ENCODE measurements around the gene HMOX1. TPM values are rescaled to one million over a fixed set of nuclear protein-coding genes. Genes with fewer than 3 reads are reported as not detected.
A peak's percentile ranks its signal among the peaks of the same experiment; 100 is the strongest.

The HMOX1 gene
- total and polyA plus RNA-seq, 2 of the 8 experiments (the other 6 are each of a cell fraction or from before 2014, with no cell fraction given): 25.0 to 41.6 TPM

DNA sequence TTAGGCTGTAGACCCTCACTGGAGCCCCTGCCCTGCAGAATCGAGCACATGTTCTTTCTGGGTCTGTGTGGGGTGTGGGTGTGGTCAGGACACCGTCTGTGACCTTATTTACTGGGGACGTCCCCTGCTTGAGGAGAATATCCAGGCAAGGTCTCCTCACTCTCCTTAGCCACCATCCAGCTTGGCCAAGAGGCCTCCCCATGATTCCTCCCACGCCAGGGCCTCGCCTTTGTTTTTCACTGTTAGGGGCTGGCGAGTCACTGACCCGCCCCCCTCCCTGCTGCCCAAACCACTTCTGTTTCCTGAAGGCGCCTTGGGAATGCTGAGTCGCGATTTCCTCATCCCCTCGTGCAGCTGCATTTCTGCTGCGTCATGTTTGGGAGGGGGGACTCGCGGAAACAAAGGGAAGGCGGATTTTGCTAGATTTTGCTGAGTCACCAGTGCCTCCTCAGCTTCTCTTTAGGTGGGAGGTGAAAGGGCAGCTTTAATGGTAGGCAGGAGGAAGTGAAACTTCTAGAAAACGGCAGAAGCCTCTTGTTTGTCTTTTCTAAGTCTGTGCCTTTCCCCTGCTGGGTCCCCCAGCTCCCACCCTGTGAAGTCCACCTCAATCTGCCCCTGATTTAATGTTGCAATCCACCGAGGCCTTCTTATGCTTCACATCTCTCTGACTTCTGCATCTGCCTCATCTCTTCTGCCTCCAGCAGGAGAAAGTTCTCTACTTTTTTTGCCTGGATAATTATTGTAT lies 4.0 kb upstream of the HMOX1 start (continued):
- no peak for TF ChIP-seq SIX5 (IDR thresholded peaks at IDR 0.05; ENCODE audit: low read depth, low read length)
- TF ChIP-seq HDAC2 (IDR thresholded peaks at IDR 0.05; ENCODE audit: borderline replicate concordance in 1 of 2, low read depth in 2 of 2, low read length in 2 of 2): peak; percentile 50 to 88; a peak in 3 of 4 replicates
- TF ChIP-seq CEBPB (IDR thresholded peaks at IDR 0.05; ENCODE audit: low read depth, low read length): peak; percentile 98
- TF ChIP-seq, protein P1, sequence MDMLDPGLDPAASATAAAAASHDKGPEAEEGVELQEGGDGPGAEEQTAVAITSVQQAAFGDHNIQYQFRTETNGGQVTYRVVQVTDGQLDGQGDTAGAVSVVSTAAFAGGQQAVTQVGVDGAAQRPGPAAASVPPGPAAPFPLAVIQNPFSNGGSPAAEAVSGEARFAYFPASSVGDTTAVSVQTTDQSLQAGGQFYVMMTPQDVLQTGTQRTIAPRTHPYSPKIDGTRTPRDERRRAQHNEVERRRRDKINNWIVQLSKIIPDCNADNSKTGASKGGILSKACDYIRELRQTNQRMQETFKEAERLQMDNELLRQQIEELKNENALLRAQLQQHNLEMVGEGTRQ (IDR thresholded peaks at IDR 0.05; ENCODE audit: low read length): no peak
- no peak for TF ChIP-seq RFX5 (IDR thresholded peaks at IDR 0.05; ENCODE audit: borderline replicate concordance, low read depth, low read length)
- TF ChIP-seq BRCA1 (IDR thresholded peaks at IDR 0.05; ENCODE audit: low read depth, low read length): no peak
- TF ChIP-seq RAD21 (IDR thresholded peaks at IDR 0.05 in 1 of 2, conservative IDR thresholded peaks at IDR 0.05 in 1 of 2; ENCODE audit: low read depth in 2 of 2, low read length in 2 of 2): no peak
- TF ChIP-seq BCL11A (IDR thresholded peaks at IDR 0.05; ENCODE audit: low read depth in 2 of 2, low read length in 2 of 2): peak in 1 of 2 experiments; percentile 66
- TF ChIP-seq, protein P2, sequence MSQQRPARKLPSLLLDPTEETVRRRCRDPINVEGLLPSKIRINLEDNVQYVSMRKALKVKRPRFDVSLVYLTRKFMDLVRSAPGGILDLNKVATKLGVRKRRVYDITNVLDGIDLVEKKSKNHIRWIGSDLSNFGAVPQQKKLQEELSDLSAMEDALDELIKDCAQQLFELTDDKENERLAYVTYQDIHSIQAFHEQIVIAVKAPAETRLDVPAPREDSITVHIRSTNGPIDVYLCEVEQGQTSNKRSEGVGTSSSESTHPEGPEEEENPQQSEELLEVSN (IDR thresholded peaks at IDR 0.05): no peak
- TF ChIP-seq POLR2A (IDR thresholded peaks at IDR 0.05; ENCODE audit: control extremely low read depth in 1 of 2, low read depth in 2 of 2, low read length in 2 of 2): peak in 1 of 2 experiments; percentile 29; a peak in 1 of 3 replicates
- peak; percentile 90; the same call in 1 of the 2 replicates for TF ChIP-seq EGR1 (IDR thresholded peaks at IDR 0.05; ENCODE audit: borderline replicate concordance, low read depth, low read length)
- no peak for TF ChIP-seq CHD1 (IDR thresholded peaks at IDR 0.05; ENCODE audit: low read depth, low read length)
- TF ChIP-seq CHD2 (IDR thresholded peaks at IDR 0.05; ENCODE audit: low read length): peak; percentile 57; the same call in 1 of the 2 replicates
- no peak for TF ChIP-seq SP2 (IDR thresholded peaks at IDR 0.05; ENCODE audit: low read length)
- no peak for TF ChIP-seq SUZ12 (IDR thresholded peaks at IDR 0.05; ENCODE audit: low read length)
- peak in 1 of 2 experiments; percentile 89; a peak in 1 of 3 replicates for TF ChIP-seq EP300 (IDR thresholded peaks at IDR 0.05; ENCODE audit: borderline replicate concordance in 1 of 2, low read depth in 2 of 2, low read length in 2 of 2)
- peak; percentile 26; the same call in 1 of the 2 replicates for TF ChIP-seq JUN (IDR thresholded peaks at IDR 0.05; ENCODE audit: low read depth, low read length)
- TF ChIP-seq ASH2L (IDR thresholded peaks at IDR 0.05; ENCODE audit: low read length): peak; percentile 41
- TF ChIP-seq POLR2AphosphoS5 (IDR thresholded peaks at IDR 0.05; ENCODE audit: low read depth, low read length): no peak; the same call in none of the 2 replicates
- peak; percentile 59 for TF ChIP-seq TAF1 (IDR thresholded peaks at IDR 0.05; ENCODE audit: low read depth, low read length)
- no peak for TF ChIP-seq NANOG (IDR thresholded peaks at IDR 0.05; ENCODE audit: insufficient read depth, low read depth, low read length, poor library complexity, severe bottlenecking)
- TF ChIP-seq JUND (IDR thresholded peaks at IDR 0.05; ENCODE audit: low read length): peak; percentile 91
- no peak for TF ChIP-seq GTF2F1 (IDR thresholded peaks at IDR 0.05; ENCODE audit: borderline replicate concordance, low read depth, low read length)
